Activated naive CD4-positive, alpha-beta T cell treated with anti-CD3 and anti-CD28 coated beads, Interleukin-2, amount 10 ng/mL, durations not matched to agents 7 days and 5 days (primary cell): ENCODE measurements around the gene CNTFR.
A peak's percentile ranks its signal among the peaks of the same experiment; 100 is the strongest.
"Not testable (repeated sequence)": the region's sequence is repeated elsewhere in the genome, so short reads cannot be mapped to it uniquely, and the experiment has no call there.

Source experiments
- CTCF ChIA-PET: fragments of 350-600 bp; sonication (Branson Sonifier 250); formaldehyde crosslinking; loops from one replicate; lab custom pipeline; 2021; ENCODE audit warnings: antibody characterized with exemption; lab: Charles Lee
- DNase-seq: peaks from one replicate; pipeline ENCODE4 v3.0.0-alpha.2; 2020
- H3K27ac Mint-ChIP-seq: one replicate; pipeline ENCODE4 v1.8.0; 2021; ENCODE audit warnings: mild to moderate bottlenecking, moderate library complexity, mixed read lengths
- H3K27me3 Mint-ChIP-seq: one replicate; pipeline ENCODE4 v1.8.0; 2021; ENCODE audit warnings: mild to moderate bottlenecking, mixed read lengths
- H3K36me3 Mint-ChIP-seq: one replicate; pipeline ENCODE4 v1.8.0; 2021; ENCODE audit warnings: mixed read lengths
- H3K4me1 Mint-ChIP-seq: one replicate; pipeline ENCODE4 v1.8.0; 2021; ENCODE audit warnings: mixed read lengths
- H3K4me3 Mint-ChIP-seq: one replicate; pipeline ENCODE4 v1.8.0; 2021; ENCODE audit warnings: mild to moderate bottlenecking, moderate library complexity, mixed read lengths
- H3K9me3 Mint-ChIP-seq: one replicate; pipeline ENCODE4 v1.8.0; 2021; ENCODE audit warnings: mixed read lengths

CNTFR gene

GRCh38 chr9:34546102-34546833 is 43.3 kb downstream of the CNTFR start:
- Mint-ChIP-seq H3K4me3 (no peak overlapping the region), H3K9me3 (no peaks in the 10 kb centered on the region), H3K27me3 (peaks cover 35% of the 10 kb centered on the region), H3K36me3 (no peaks in the 10 kb centered on the region), H3K4me1 (no peaks in the 10 kb centered on the region), H3K27ac (no peak overlapping the region)
- no peak for DNase-seq
- CTCF ChIA-PET: interaction anchor here (0.9 to 1.6 kb wide), 3 partner anchors 41 to 142 kb away, joined by 3 to 10 read pairs (median 4); no protein-coding TSS in a partner anchor

GRCh38 chr9:34545497-34545896 is 44.0 kb downstream of the CNTFR start:
- Mint-ChIP-seq H3K4me3 (no peak overlapping the region), H3K36me3 (no peaks in the 10 kb centered on the region), H3K4me1 (no peaks in the 10 kb centered on the region), H3K27ac (no peak overlapping the region), H3K9me3 (no peaks in the 10 kb centered on the region), H3K27me3 (peaks cover 38% of the 10 kb centered on the region)
- DNase-seq: no peak
- CTCF ChIA-PET: interaction anchor here (0.6 kb wide), 1 partner anchor 89 kb away, joined by 3 read pairs; no protein-coding TSS in a partner anchor

GRCh38 chr9:34544035-34544434 is 45.5 kb downstream of the CNTFR start:
- H3K27me3 Mint-ChIP-seq: peaks cover 44% of the 10 kb centered on the region
- H3K36me3 Mint-ChIP-seq: no peaks in the 10 kb centered on the region
- H3K9me3 Mint-ChIP-seq: no peaks in the 10 kb centered on the region
- DNase-seq: no peak
- H3K4me3 Mint-ChIP-seq: no peak overlapping the region
- H3K27ac Mint-ChIP-seq: no peak overlapping the region
- no peaks in the 10 kb centered on the region for H3K4me1 Mint-ChIP-seq
- CTCF ChIA-PET: interaction anchor here (2.2 kb wide), 1 partner anchor 140 kb away, joined by 7 read pairs; no protein-coding TSS in a partner anchor

GRCh38 chr9:34541540-34541939 is 48.0 kb downstream of the CNTFR start:
- H3K4me1 Mint-ChIP-seq: no peaks in the 10 kb centered on the region

GRCh38 chr9:34540827-34541226 is 48.7 kb downstream of the CNTFR start:
- CTCF ChIA-PET: no interaction called here
- H3K4me1 Mint-ChIP-seq: no peaks in the 10 kb centered on the region
- peaks cover 37% of the 10 kb centered on the region for H3K27me3 Mint-ChIP-seq
- no peaks in the 10 kb centered on the region for H3K36me3 Mint-ChIP-seq
- no peak overlapping the region for H3K27ac Mint-ChIP-seq
- H3K9me3 Mint-ChIP-seq: no peaks in the 10 kb centered on the region
- no peak overlapping the region for H3K4me3 Mint-ChIP-seq
- DNase-seq: no peak

More at GRCh38 chr9:34541540-34541939, 48.0 kb downstream of the CNTFR start:
- no peak overlapping the region for H3K27ac Mint-ChIP-seq
- H3K4me3 Mint-ChIP-seq: no peak overlapping the region
- peaks cover 34% of the 10 kb centered on the region for H3K27me3 Mint-ChIP-seq
- H3K36me3 Mint-ChIP-seq: no peaks in the 10 kb centered on the region
- no peaks in the 10 kb centered on the region for H3K9me3 Mint-ChIP-seq
- DNase-seq: no peak
- CTCF ChIA-PET: no interaction called here

GRCh38 chr9:34536685-34537084 is 52.8 kb downstream of the CNTFR start:
- no peaks in the 10 kb centered on the region for H3K4me1 Mint-ChIP-seq
- H3K27ac Mint-ChIP-seq: no peak overlapping the region
- DNase-seq: no peak
- H3K27me3 Mint-ChIP-seq: peaks cover 56% of the 10 kb centered on the region
- no peaks in the 10 kb centered on the region for H3K36me3 Mint-ChIP-seq
- H3K4me3 Mint-ChIP-seq: no peak overlapping the region
- H3K9me3 Mint-ChIP-seq: no peaks in the 10 kb centered on the region
- CTCF ChIA-PET: interaction anchor here (1.2 kb wide), 1 partner anchor 18 kb away, joined by 3 read pairs; no protein-coding TSS in a partner anchor

GRCh38 chr9:34532041-34532440 is 57.5 kb downstream of the CNTFR start:
- DNase-seq, H3K27ac Mint-ChIP-seq, H3K9me3 Mint-ChIP-seq, H3K36me3 Mint-ChIP-seq, CTCF ChIA-PET, H3K4me3 Mint-ChIP-seq, H3K4me1 Mint-ChIP-seq: not testable (repeated sequence)
- peaks cover 62% of the 10 kb centered on the region for H3K27me3 Mint-ChIP-seq

- Mint-ChIP-seq H3K27me3 (peaks cover 47% of the 10 kb centered on the region), H3K36me3 (no peaks in the 10 kb centered on the region), H3K9me3 (no peaks in the 10 kb centered on the region), H3K4me1 (peaks cover 21% of the 10 kb centered on the region), H3K27ac (no peak overlapping the region), H3K4me3 (no peak overlapping the region)
- no peak for DNase-seq
- CTCF ChIA-PET: no interaction called here
Measured at GRCh38 chr9:34526026-34526425, 63.5 kb downstream of the CNTFR start.

GRCh38 chr9:34524349-34524748 is 65.2 kb downstream of the CNTFR start:
- CTCF ChIA-PET: interaction anchor here (1.1 to 1.6 kb wide), 4 partner anchors 79 to 144 kb away, joined by 3 to 4 read pairs (median 4); no protein-coding TSS in a partner anchor

GRCh38 chr9:34522971-34523797 is 66.3 kb downstream of the CNTFR start, which contains the start of gene ENHO:
TSS of gene ENHO (minus strand) at chr9:34522990. CDS start at chr9:34521695, 1,295 bp downstream.
- H3K9me3 Mint-ChIP-seq: no peaks in the 10 kb centered on the region
- H3K36me3 Mint-ChIP-seq: no peaks in the 10 kb centered on the region
- CTCF ChIA-PET: interaction anchor here (1.0 to 1.1 kb wide), 3 partner anchors 81 to 119 kb away, joined by 3 to 4 read pairs (median 3); no protein-coding TSS in a partner anchor
- peaks cover 21% of the 10 kb centered on the region for H3K4me1 Mint-ChIP-seq
- peak; percentile 91 for DNase-seq
- H3K27ac Mint-ChIP-seq: no peak within 1 kb of the TSS
- peak within 1 kb of the TSS; percentile 27 for H3K4me3 Mint-ChIP-seq
- H3K27me3 Mint-ChIP-seq: peaks cover 60% of the 10 kb centered on the region

More at GRCh38 chr9:34524349-34524748, 65.2 kb downstream of the CNTFR start:
- H3K4me1 Mint-ChIP-seq: peaks cover 21% of the 10 kb centered on the region
- no peaks in the 10 kb centered on the region for H3K36me3 Mint-ChIP-seq
- peaks cover 56% of the 10 kb centered on the region for H3K27me3 Mint-ChIP-seq
- no peak overlapping the region for H3K4me3 Mint-ChIP-seq
- H3K27ac Mint-ChIP-seq: no peak overlapping the region
- H3K9me3 Mint-ChIP-seq: no peaks in the 10 kb centered on the region
- DNase-seq: no peak

GRCh38 chr9:34522091-34522887 is 67.2 kb downstream of the CNTFR start:
- peaks cover 68% of the 10 kb centered on the region for H3K27me3 Mint-ChIP-seq
- no peak for DNase-seq
- H3K36me3 Mint-ChIP-seq: no peaks in the 10 kb centered on the region
- CTCF ChIA-PET: interaction anchor here (1.0 kb wide), 1 partner anchor 113 kb away, joined by 3 read pairs; no protein-coding TSS in a partner anchor
- no peak overlapping the region for H3K27ac Mint-ChIP-seq
- H3K4me3 Mint-ChIP-seq: peak overlapping the region; percentile 27
- H3K9me3 Mint-ChIP-seq: no peaks in the 10 kb centered on the region
- H3K4me1 Mint-ChIP-seq: peaks cover 21% of the 10 kb centered on the region

- no peaks in the 10 kb centered on the region for H3K36me3 Mint-ChIP-seq
- peaks cover 75% of the 10 kb centered on the region for H3K27me3 Mint-ChIP-seq
- H3K27ac Mint-ChIP-seq: no peak overlapping the region
- CTCF ChIA-PET: no interaction called here
- no peak for DNase-seq
- H3K9me3 Mint-ChIP-seq: no peaks in the 10 kb centered on the region
- H3K4me1 Mint-ChIP-seq: peaks cover 21% of the 10 kb centered on the region
- no peak overlapping the region for H3K4me3 Mint-ChIP-seq
Measured at GRCh38 chr9:34521406-34522045, 68.0 kb downstream of the CNTFR start.
